Keratinocyte (primary cell): ENCODE results near the gene MACF1. TPM values are rescaled to one million over a fixed set of nuclear protein-coding genes. Genes with fewer than 3 reads are reported as not detected.

ENCODE experiments used
- DNase-seq: peaks from one replicate; pipeline ENCODE4 v3.0.0-alpha.2; 2011; ENCODE audit warnings: low read depth, missing footprints, low spot score
- FAIRE-seq: peaks from 2 replicates; lab custom pipeline; 2011; peaks lifted over from hg19 to GRCh38; lab: Jason Lieb, UNC
- H2AFZ ChIP-seq: 2 replicates; pipeline ENCODE4 v1.6.0; 2012; ENCODE audit warnings: low read length, control low read depth, inconsistent platforms; ENCODE audit not compliant: control insufficient read depth
- H3K27ac ChIP-seq: 2 replicates; pipeline ENCODE4 v1.5.1; 2011; ENCODE audit warnings: low read length; ENCODE audit not compliant: control insufficient read depth, insufficient read depth
- H3K27me3 ChIP-seq: 3 replicates; pipeline ENCODE4 v1.6.0; 2011; ENCODE audit warnings: low read length; ENCODE audit not compliant: control insufficient read depth, insufficient read depth; ENCODE audit errors: extremely low read depth
- H3K36me3 ChIP-seq, 2 experiments: 2 replicates in 1 of 2; 3 replicates in 1 of 2; pipeline ENCODE4 v1.5.1; 2011; ENCODE audit warnings: low read length in 2 of 2, mild to moderate bottlenecking in 1 of 2; ENCODE audit not compliant: control insufficient read depth in 2 of 2, insufficient read depth in 2 of 2; ENCODE audit errors: extremely low read depth in 1 of 2
- H3K4me1 ChIP-seq: 3 replicates; pipeline ENCODE4 v1.5.1; 2011; ENCODE audit warnings: low read length; ENCODE audit not compliant: control insufficient read depth, insufficient read depth; ENCODE audit errors: extremely low read depth
- H3K4me2 ChIP-seq: 3 replicates; pipeline ENCODE4 v1.6.0; 2011; ENCODE audit warnings: low read depth, low read length; ENCODE audit not compliant: control insufficient read depth, insufficient read depth; ENCODE audit errors: extremely low read depth
- H3K4me3 ChIP-seq, 3 experiments: fragments of 200-600 bp in 1 of 3; sonication (generic) in 1 of 3; 2 replicates in 2 of 3; 3 replicates in 1 of 3; pipeline ENCODE4 v1.5.1; 2011 to 2016; ENCODE audit warnings: low read length in 3 of 3, mild to moderate bottlenecking in 3 of 3, control low read depth in 2 of 3, inconsistent platforms in 1 of 3, low read depth in 1 of 3, mixed read lengths in 1 of 3, mixed run types in 1 of 3, moderate library complexity in 1 of 3; ENCODE audit not compliant: control insufficient read depth in 2 of 3, insufficient read depth in 2 of 3; ENCODE audit errors: extremely low read depth in 1 of 3
- H3K79me2 ChIP-seq: 2 replicates; pipeline ENCODE4 v1.6.0; 2012; ENCODE audit warnings: low read length; ENCODE audit not compliant: control insufficient read depth, insufficient read depth
- H3K9ac ChIP-seq: 3 replicates; pipeline ENCODE4 v1.6.0; 2011; ENCODE audit warnings: low read length; ENCODE audit not compliant: control insufficient read depth, insufficient read depth; ENCODE audit errors: extremely low read depth
- H3K9me1 ChIP-seq: 3 replicates; pipeline ENCODE4 v1.6.0; 2011; ENCODE audit warnings: low read length; ENCODE audit not compliant: control insufficient read depth, insufficient read depth; ENCODE audit errors: extremely low read depth
- H3K9me3 ChIP-seq: 2 replicates; pipeline ENCODE4 v1.5.1; 2012; ENCODE audit warnings: low read depth, low read length; ENCODE audit not compliant: control insufficient read depth
- H4K20me1 ChIP-seq: 3 replicates; pipeline ENCODE4 v1.6.0; 2011; ENCODE audit warnings: low read length; ENCODE audit not compliant: control insufficient read depth, insufficient read depth; ENCODE audit errors: extremely low read depth
- EZH2 ChIP-seq: IDR thresholded peaks from one replicate; pipeline ENCODE4 v1.6.1; 2012; ENCODE audit warnings: inconsistent platforms, mild to moderate bottlenecking, low read length, moderate library complexity
- dilution Hi-C: fragments of 300-500 bp; cut with MboI; formaldehyde crosslinking; loops from one replicate; pipeline ENCODE4 v1.7.0; 2020; ENCODE audit warnings: low sequenced_read_pairs; ENCODE audit not compliant: extremely low pct_ligation_motif_present
- polyA plus RNA-seq, 5 experiments: library from polyadenylated mRNA; depleted of rRNA in 3 of 5; stranded (reverse) in 3 of 5; stranded (forward) in 1 of 5; unstranded in 1 of 5; fragments of >200 nt; gene quantifications; 1 replicate in 1 of 5; 2 replicates in 3 of 5; 3 replicates in 1 of 5; pipeline versions ENCODE4 v1.2.1 to v1.2.3, GENCODE V29; 2011 to 2012; ENCODE audit warnings: missing spikeins in 2 of 5, low read depth in 1 of 5, low replicate concordance in 1 of 5
- TF ChIP-seq, protein P1 (sequence below), 3 experiments: IDR thresholded peaks in 1 of 3; conservative IDR thresholded peaks in 1 of 3; optimal IDR thresholded peaks in 1 of 3; 2 replicates in 2 of 3; 3 replicates in 1 of 3; pipeline versions ENCODE3 to v1.5.1; 2011; ENCODE audit warnings: low read length in 3 of 3, mild to moderate bottlenecking in 3 of 3, moderate library complexity in 2 of 3, control low read depth in 1 of 3, inconsistent platforms in 1 of 3; ENCODE audit not compliant: insufficient read depth in 2 of 3; ENCODE audit errors: extremely low read depth in 1 of 3

The MACF1 gene
- polyA plus RNA-seq, 1 donor (not counting 4 experiments of a cell fraction or from before 2014, with no cell fraction given) = 111 TPM

DNA sequence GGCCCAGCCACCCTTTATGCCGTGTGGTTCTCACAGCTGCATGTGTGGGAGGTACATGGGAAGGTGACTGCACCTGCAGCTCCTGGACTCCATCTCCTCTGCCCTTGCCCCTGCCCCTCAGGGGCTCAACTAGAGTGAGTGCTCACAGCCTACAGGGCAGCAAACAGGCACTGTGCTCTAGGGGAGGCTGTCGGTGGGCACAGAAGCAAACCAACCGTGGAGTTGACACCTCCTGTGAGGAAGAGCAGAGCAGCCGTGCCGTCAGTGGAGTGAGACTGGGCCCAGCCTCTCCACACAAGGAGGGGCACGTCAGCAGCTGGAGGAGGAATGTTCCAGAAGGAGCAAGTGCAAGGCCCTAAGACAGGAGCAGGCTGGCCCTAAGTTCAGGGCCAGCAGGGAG is 319.7 kb downstream of the MACF1 start:
- no peaks in the 10 kb centered on the region for H3K9me1 ChIP-seq
- H3K27me3 ChIP-seq = no peaks in the 10 kb centered on the region
- H3K36me3 ChIP-seq = peaks cover 9 to 15% of the 10 kb centered on the region in 2 experiments
- no peak overlapping the region for H3K27ac ChIP-seq
- TF ChIP-seq EZH2 = no peak
- TF ChIP-seq, protein P1, sequence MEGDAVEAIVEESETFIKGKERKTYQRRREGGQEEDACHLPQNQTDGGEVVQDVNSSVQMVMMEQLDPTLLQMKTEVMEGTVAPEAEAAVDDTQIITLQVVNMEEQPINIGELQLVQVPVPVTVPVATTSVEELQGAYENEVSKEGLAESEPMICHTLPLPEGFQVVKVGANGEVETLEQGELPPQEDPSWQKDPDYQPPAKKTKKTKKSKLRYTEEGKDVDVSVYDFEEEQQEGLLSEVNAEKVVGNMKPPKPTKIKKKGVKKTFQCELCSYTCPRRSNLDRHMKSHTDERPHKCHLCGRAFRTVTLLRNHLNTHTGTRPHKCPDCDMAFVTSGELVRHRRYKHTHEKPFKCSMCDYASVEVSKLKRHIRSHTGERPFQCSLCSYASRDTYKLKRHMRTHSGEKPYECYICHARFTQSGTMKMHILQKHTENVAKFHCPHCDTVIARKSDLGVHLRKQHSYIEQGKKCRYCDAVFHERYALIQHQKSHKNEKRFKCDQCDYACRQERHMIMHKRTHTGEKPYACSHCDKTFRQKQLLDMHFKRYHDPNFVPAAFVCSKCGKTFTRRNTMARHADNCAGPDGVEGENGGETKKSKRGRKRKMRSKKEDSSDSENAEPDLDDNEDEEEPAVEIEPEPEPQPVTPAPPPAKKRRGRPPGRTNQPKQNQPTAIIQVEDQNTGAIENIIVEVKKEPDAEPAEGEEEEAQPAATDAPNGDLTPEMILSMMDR (optimal IDR thresholded peaks at IDR 0.05 in 1 of 3, IDR thresholded peaks at IDR 0.05 in 1 of 3, conservative IDR thresholded peaks at IDR 0.05 in 1 of 3; ENCODE audit: extremely low read depth in 1 of 3, insufficient read depth in 2 of 3, low read length in 3 of 3) = no peak
- no peaks in the 10 kb centered on the region for H3K4me1 ChIP-seq
- no peak overlapping the region for H3K4me3 ChIP-seq
- no peaks in the 10 kb centered on the region for H3K9me3 ChIP-seq
- H4K20me1 ChIP-seq = no peaks in the 10 kb centered on the region
- dilution Hi-C loops = no loop called here
- no peak overlapping the region for H2AFZ ChIP-seq
- H3K4me2 ChIP-seq = no peak overlapping the region
- FAIRE-seq (no peak), DNase-seq (no peak)
- no peaks in the 10 kb centered on the region for H3K79me2 ChIP-seq
- no peak overlapping the region for H3K9ac ChIP-seq

DNA sequence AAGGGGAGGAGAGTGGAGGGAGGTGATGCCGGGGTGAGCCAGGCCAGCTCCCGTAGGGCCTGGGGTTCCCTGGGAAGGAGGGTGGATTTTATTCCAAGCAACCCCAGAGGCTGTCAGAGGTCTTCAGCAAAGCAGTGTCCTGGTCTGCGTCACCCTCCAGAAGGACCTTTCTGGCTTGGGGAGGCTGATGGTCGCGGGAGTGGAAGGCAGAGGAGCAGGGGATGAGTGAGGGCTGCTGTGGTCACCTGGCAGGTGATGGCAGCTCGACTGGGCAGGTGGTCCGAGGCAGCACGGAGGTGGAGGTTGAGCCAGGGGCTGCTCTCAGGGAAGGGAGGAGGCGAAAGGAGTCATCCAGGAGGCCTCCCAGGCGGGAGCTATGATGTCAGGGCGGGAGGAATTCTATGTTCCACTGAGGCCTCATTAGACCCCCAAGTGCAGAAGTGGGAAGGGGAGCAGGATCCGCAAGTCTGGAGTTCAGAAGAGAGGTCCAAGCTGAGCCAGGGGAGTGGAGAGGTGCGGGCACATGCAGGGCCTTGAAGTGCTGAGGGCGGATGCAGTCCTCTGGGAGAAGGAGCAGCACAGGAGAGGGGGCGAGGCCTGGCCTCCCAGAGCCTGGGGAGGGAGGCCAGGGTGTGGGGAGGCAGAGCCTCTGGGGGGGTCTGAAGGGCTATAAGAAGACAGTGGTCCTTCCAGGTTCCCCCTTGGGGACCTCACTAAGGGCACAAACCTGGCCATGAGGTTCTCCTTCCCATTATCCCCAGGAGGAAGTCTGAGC is 320.3 kb downstream of the MACF1 start:
- no peak overlapping the region for H3K9ac ChIP-seq
- H3K79me2 ChIP-seq = no peaks in the 10 kb centered on the region
- no peaks in the 10 kb centered on the region for H3K9me1 ChIP-seq
- no peak overlapping the region for H3K27ac ChIP-seq
- no peaks in the 10 kb centered on the region for H3K4me1 ChIP-seq
- no peak overlapping the region for H3K4me2 ChIP-seq
- no peaks in the 10 kb centered on the region for H4K20me1 ChIP-seq
- H3K9me3 ChIP-seq = no peaks in the 10 kb centered on the region
- TF ChIP-seq, protein P1 (optimal IDR thresholded peaks at IDR 0.05 in 1 of 3, IDR thresholded peaks at IDR 0.05 in 1 of 3, conservative IDR thresholded peaks at IDR 0.05 in 1 of 3; ENCODE audit: extremely low read depth in 1 of 3, insufficient read depth in 2 of 3, low read length in 3 of 3) = no peak
- no peak for TF ChIP-seq EZH2
- H3K4me3 ChIP-seq = no peak overlapping the region
- H2AFZ ChIP-seq = no peak overlapping the region
- FAIRE-seq (no peak), DNase-seq (no peak)
- H3K36me3 ChIP-seq = peaks cover 9 to 17% of the 10 kb centered on the region in 2 experiments
- H3K27me3 ChIP-seq = no peaks in the 10 kb centered on the region
- dilution Hi-C loops = no loop called here
